Endothelial cell (in vitro differentiated cells): Measurements from ENCODE around the gene TSPAN14. TPM values are rescaled to one million over a fixed set of nuclear protein-coding genes. Genes with fewer than 3 reads are reported as not detected.

Experiments
- DNase-seq: peaks from one replicate; pipeline ENCODE4 v3.0.0; 2021; ENCODE audit warnings: low spot score
- H3K27ac Mint-ChIP-seq: one replicate; pipeline ENCODE4 v1.8.0; 2021; ENCODE audit warnings: mixed read lengths, inconsistent platforms; ENCODE audit not compliant: unreplicated experiment
- H3K27me3 Mint-ChIP-seq: one replicate; pipeline ENCODE4 v1.8.0; 2021; ENCODE audit warnings: mild to moderate bottlenecking, moderate library complexity, mixed read lengths, inconsistent platforms; ENCODE audit not compliant: unreplicated experiment
- H3K36me3 Mint-ChIP-seq: one replicate; pipeline ENCODE4 v1.8.0; 2021; ENCODE audit warnings: mild to moderate bottlenecking, low read depth, mixed read lengths, inconsistent platforms; ENCODE audit not compliant: unreplicated experiment
- H3K4me1 Mint-ChIP-seq: one replicate; pipeline ENCODE4 v1.8.0; 2021; ENCODE audit warnings: mild to moderate bottlenecking, mixed read lengths, inconsistent platforms; ENCODE audit not compliant: unreplicated experiment
- H3K4me3 Mint-ChIP-seq: one replicate; pipeline ENCODE4 v1.8.0; 2021; ENCODE audit warnings: mild to moderate bottlenecking, mixed read lengths, inconsistent platforms; ENCODE audit not compliant: unreplicated experiment
- H3K9me3 Mint-ChIP-seq: one replicate; pipeline ENCODE4 v1.8.0; 2021; ENCODE audit warnings: mixed read lengths, inconsistent platforms; ENCODE audit not compliant: unreplicated experiment
- CTCF ChIP-seq: fragments of 200-600 bp; sonication (generic); IDR thresholded peaks from one replicate; pipeline ENCODE4 v1.5.0; 2021; ENCODE audit warnings: antibody characterized with exemption; ENCODE audit not compliant: unreplicated experiment
- long read RNA-seq: library from polyadenylated mRNA; unstranded; transcript quantifications from one replicate; pipeline ENCODE4 v2.0.0, GENCODE V29; 2020; ENCODE audit not compliant: unreplicated experiment
- total RNA-seq: library from RNA; stranded (reverse); fragmentation: NEBNext Ultra II Directional; extraction: Animal tissue kit (Norgen Biotek cat#: 25700); gene quantifications from one replicate; pipeline ENCODE4 v1.2.1, GENCODE V29; 2021; ENCODE audit not compliant: unreplicated experiment

The TSPAN14 gene
- total RNA-seq: 147 TPM
- long read RNA-seq, full-length matches to known transcripts: 22 of 50 reads
- long read RNA-seq, partial matches to known transcripts: 5 of 50 reads
- long read RNA-seq, other reads (novel, unspliced or antisense): 23 of 50 reads

- Mint-ChIP-seq H3K27ac (peak within 1 kb of the TSS; percentile 91), H3K9me3 (no peaks in the 10 kb centered on the region), H3K27me3 (peaks cover 12% of the 10 kb centered on the region), H3K36me3 (peaks cover 6% of the 10 kb centered on the region), H3K4me3 (peak within 1 kb of the TSS; percentile 99), H3K4me1 (peaks cover 39% of the 10 kb centered on the region)
- DNase-seq: peak; percentile 81
- TF ChIP-seq CTCF: no peak
Measured at GRCh38 chr10:80453842-80454512, at the start of gene TSPAN14. TSS of gene TSPAN14 (plus strand) at chr10:80454310. CDS start at chr10:80489234, 34,924 bp downstream.

GRCh38 chr10:80405035-80405434 is 49.1 kb upstream of the TSPAN14 start:
- TF ChIP-seq CTCF: no peak
- Mint-ChIP-seq H3K36me3 (peaks cover 13% of the 10 kb centered on the region), H3K27ac (no peak overlapping the region), H3K27me3 (peaks cover 4% of the 10 kb centered on the region), H3K9me3 (no peaks in the 10 kb centered on the region), H3K4me3 (no peak overlapping the region), H3K4me1 (peaks cover 29% of the 10 kb centered on the region)
- DNase-seq: no peak

GRCh38 chr10:80405626-80406025 is 48.5 kb upstream of the TSPAN14 start:
- no peak for TF ChIP-seq CTCF
- Mint-ChIP-seq H3K4me1 (peaks cover 34% of the 10 kb centered on the region), H3K4me3 (no peak overlapping the region), H3K27ac (no peak overlapping the region), H3K9me3 (no peaks in the 10 kb centered on the region), H3K27me3 (peaks cover 4% of the 10 kb centered on the region), H3K36me3 (peaks cover 15% of the 10 kb centered on the region)
- DNase-seq: no peak

GRCh38 chr10:80406204-80406603 is 47.9 kb upstream of the TSPAN14 start:
- Mint-ChIP-seq H3K27me3 (peaks cover 8% of the 10 kb centered on the region), H3K27ac (no peak overlapping the region), H3K36me3 (peaks cover 19% of the 10 kb centered on the region), H3K9me3 (no peaks in the 10 kb centered on the region), H3K4me1 (peaks cover 39% of the 10 kb centered on the region), H3K4me3 (no peak overlapping the region)
- TF ChIP-seq CTCF: no peak
- DNase-seq: no peak

- Mint-ChIP-seq H3K27me3 (peaks cover 13% of the 10 kb centered on the region), H3K27ac (peak overlapping the region; percentile 32), H3K4me3 (peak overlapping the region; percentile 90), H3K9me3 (no peaks in the 10 kb centered on the region), H3K36me3 (peaks cover 31% of the 10 kb centered on the region), H3K4me1 (peaks cover 54% of the 10 kb centered on the region)
- no peak for DNase-seq
- TF ChIP-seq CTCF: no peak
Measured at GRCh38 chr10:80407812-80408241, 46.3 kb upstream of the TSPAN14 start.
